ENCODE measurements around the gene ZBTB20.

Gene ZBTB20

DNA sequence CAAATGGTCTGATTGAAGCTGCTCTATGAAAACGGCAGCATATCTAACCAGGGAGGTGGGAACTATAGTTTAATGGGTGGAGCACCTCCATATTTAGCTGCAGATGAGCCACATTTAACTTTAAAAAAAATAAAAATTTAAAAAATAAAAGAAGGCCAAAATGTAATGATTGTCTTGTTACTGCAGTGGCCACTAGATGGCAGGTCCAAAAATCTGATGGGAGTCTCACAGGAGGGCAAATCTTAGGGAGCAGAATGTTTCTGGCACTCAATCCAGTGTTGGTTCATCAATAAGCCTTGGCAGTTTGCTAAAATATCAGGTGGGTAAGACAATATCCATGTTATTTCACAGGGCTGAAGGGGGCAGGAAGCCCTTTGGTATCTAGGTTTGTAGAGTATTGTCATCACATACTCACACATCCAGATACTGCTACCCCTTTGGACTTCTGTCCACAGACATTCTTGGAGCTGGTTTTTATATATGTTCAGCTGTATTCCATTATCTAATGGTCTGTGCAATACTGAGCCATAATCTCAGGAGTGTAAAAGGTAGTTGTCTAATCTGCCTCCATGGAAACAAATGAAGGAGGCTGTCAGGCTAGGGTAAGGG lies 619.9 kb downstream of the ZBTB20 start:
- no peak for DNase-seq (ENCODE audit: low read depth in 2 of 2)

DNA sequence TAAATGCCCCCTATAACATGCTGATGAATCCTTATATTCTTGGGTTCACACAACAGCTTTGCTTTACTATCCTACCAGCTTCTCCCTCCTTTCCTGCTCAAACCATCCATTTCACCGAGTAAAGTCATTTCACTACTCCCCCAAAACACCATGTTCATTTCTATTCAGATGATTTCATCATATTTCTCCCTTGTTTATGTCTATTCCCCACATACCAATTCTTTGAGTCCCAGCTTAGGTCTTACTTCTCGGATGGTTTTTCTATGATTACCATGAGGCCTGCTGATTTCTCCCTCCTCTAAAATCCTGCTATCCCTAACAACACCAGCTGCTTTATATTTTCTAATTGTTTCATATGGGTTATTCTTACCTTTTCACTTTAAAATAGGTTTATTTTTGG lies 621.8 kb downstream of the ZBTB20 start:
- DNase-seq (ENCODE audit: low read depth in 2 of 2) = no peak

DNA sequence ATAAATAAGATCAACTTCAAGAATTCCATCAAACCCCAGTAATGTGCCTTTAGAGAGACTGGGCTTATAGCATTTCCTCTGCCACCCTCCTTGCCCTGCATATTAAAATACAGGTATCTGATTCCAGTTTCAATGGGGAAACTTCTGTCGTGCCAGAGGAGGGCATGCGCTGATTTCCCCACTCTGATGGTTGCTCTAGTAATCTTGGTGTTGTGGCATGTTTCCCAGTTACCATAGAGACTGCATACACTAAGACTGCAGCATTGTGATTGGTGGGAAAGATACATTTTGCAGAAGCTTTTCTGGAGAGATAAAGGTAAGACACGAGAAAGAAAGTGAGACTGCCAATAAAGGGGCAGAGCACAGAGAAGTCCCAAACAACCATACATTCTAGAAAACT lies 627.7 kb downstream of the ZBTB20 start:
- DNase-seq (ENCODE audit: low read depth in 2 of 2) = no peak

DNA sequence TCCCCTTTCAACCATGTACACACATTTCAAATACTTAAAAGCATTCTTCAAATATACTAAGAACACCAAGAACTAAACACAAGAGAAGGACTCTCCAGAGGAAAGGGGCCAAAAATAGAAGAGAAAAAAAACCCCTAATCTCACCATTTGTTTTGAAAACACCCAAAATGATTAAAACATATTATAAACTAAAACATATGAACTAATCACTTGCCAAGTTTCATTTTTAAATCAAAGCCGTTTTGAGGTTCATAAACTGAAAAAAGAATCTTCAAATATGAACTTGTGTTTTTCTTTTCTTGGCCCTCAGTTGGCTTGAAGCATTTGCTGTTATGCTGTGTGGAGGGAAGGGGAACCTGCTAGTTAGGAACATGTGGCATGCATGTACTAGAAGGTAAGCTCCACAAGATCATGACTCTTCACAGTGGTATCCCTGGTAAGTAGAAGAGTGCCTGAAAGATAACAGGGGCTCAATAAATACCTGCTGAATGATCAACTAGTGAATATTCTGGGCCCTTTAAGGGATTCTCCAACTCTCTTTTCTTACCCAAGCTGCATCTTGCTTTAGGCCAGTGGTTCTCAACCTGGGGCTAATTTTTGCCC lies 628.8 kb downstream of the ZBTB20 start:
- no peak for DNase-seq (ENCODE audit: low read depth in 2 of 2)

DNA sequence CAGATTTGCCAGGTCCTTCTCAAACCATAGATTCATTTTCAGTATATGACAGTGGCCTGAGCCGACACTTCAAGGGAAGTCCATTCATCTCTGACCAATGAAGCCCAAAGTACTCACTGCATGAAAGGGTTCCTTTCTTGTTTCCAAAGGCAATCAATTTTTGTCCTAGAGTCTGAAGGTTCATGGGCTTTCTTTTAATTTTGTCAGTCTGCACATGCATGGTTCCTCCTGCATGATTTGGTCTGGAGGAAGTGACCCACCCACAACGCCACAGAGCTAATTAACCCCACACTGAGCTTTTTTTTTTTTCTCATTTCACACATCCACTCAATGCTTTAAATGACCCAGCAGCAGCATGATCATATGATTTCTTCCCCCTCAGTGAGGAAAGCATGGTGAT lies 636.9 kb downstream of the ZBTB20 start:
- no peak for DNase-seq (ENCODE audit: low read depth in 2 of 2)

DNA sequence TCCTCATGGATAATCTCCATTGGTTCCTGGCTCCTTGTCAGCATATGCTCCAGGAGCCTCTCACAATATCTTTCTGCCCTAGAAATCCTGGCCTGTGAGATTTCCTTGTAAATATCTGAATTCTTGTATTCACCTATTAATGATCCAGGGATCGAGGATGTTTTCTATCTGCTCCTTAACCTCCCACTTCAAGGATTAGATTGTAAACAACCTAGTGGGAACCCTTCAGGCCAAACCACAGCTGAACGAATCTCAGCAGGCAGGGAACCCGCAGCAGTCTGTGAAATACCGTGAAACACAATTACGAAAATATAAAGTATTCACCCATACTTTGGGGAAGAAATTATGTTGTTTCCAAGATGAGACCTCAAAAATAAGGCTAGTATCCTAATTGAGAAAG lies 637.3 kb downstream of the ZBTB20 start:
- DNase-seq (ENCODE audit: low read depth in 2 of 2) = no peak

DNA sequence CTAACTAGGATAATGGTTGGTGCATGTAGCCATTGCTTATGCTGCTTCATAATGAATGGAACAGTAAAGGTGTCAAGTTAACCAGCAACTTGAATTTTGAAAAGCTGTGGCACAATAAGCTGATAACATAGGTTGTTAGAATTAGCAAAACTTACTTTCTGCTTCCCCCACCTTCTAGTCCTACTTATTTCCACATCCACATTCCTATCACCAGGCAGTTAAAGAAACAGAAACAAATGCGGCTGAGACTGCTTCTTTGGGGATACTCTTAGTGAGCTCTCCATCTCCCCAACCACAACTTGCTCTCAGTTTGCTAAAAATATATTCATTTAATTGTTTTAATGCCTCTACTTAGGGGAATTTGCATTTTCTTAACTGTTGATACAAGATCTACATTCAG lies 638.1 kb downstream of the ZBTB20 start:
- no peak for DNase-seq (ENCODE audit: low read depth in 2 of 2)

DNA sequence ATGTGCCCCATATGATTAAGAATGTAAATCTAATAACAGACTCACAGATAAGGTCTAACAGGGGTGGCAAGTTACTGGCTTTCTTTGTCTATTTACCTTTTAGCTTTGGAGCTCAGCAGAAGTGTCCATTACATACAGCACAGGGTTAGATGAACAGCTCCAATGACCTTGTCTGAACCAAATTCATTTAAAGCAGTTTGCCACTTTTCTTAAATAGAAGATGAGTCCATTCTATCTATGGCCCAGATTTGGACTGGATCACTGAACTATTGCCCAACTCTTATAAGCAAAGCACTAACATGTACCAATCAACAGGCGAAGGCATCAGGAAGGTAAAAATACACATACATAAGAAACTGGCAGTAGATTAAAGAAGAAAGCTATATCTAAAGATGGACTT lies 638.9 kb downstream of the ZBTB20 start:
- no peak for DNase-seq (ENCODE audit: low read depth in 2 of 2)

DNA sequence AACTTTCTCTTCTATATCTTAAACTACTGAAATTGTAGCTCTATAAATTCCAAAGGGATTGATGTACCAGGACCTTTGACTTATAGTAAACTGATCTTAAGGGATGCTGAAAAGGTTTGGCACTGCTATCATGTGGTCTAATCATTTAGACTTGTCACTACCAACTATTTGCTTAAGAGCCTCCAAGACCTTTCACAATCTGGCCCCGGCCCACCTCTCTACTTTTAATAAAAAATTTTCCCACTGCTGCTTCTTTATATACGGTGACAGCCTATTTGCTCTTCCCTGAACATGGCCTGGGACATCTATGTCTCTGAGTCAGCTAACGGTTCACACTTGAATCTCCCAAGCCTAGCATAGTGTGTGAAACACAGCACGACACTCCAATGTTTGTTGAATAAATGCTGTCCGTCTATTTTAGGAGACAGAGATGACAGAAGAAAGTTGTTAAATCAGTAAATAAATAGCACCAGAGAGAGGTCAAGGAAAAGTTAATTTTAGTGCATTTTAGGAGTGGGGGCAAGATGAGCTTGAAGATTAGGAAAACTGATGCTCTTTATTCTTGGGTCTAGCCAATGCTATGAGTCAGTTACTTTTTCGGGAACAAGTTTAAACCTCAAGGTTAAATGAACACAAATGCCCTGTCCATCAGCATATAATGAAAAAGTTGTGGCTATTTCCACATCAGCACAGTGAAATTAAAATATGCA lies 640.3 kb downstream of the ZBTB20 start:
- DNase-seq (ENCODE audit: low read depth in 2 of 2) = no peak

DNA sequence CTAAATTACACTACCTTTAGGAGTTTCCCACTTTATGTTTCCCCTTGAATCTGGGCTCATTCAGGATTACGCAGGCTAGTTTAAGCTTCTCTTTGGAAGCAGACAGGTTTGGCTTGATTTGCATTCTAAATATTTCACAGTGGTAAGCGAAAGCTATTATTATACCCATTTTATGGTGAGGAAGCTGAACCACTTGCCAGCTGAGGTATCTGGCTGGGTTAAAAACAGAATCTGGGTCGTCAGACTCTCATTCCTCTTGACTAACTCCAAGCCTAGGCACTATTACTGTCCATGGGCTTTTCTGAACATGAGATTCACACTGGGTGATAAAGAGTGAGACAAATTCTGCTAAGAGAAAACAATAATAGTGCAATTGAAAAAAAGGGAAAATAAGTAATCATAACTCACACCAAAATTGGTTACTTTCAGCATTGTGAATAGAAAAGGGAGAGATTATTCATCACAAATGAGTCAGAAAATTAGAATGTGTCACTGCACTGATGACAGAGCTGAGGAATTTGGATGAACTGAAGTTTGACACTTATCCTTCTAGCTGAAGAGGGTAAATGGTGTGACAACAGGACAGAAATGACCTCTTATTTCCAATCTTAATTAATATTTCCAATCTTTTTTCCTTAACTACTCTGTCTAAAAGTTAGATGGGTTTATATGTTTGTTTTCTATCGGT lies 642.0 kb downstream of the ZBTB20 start:
- DNase-seq (ENCODE audit: low read depth in 2 of 2) = no peak

DNA sequence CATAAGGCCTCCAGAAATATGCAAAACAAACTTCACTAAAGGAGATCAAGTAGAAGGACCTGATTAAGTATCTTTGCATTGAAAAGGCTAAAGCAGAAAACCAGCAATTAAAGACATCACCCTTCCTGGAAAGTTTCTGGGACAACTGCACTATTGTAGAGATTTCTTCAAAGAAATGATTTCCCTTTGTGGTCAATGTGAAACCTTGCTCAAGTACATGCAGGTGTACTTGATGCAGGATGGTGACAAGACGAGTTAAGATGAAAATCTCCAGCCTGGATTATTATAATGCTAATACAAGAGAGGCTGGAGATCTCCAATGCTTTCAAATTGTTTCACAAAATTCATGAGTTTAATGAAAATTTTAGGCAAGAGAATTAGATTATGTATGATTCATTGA lies 644.9 kb downstream of the ZBTB20 start:
- no peak for DNase-seq (ENCODE audit: low read depth in 2 of 2)

DNA sequence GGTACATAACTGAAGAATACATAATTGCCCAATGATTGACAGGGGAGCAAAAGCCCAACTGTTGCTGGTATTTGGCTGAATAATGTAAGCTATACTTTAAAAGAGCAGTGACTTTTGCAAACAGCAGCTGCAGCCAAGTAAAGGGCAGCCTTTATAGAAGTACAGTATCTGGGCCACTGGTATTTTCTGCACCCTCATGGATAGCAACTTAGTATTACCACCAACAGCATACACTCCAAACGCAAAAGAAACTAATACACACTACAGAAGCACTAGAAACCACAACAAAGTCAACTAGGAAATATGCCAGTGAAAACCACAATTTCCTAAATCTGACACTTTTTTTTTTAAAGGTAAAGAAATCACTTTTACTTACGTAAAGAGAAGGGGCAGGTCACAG lies 647.1 kb downstream of the ZBTB20 start:
- DNase-seq (ENCODE audit: low read depth in 2 of 2) = no peak

DNA sequence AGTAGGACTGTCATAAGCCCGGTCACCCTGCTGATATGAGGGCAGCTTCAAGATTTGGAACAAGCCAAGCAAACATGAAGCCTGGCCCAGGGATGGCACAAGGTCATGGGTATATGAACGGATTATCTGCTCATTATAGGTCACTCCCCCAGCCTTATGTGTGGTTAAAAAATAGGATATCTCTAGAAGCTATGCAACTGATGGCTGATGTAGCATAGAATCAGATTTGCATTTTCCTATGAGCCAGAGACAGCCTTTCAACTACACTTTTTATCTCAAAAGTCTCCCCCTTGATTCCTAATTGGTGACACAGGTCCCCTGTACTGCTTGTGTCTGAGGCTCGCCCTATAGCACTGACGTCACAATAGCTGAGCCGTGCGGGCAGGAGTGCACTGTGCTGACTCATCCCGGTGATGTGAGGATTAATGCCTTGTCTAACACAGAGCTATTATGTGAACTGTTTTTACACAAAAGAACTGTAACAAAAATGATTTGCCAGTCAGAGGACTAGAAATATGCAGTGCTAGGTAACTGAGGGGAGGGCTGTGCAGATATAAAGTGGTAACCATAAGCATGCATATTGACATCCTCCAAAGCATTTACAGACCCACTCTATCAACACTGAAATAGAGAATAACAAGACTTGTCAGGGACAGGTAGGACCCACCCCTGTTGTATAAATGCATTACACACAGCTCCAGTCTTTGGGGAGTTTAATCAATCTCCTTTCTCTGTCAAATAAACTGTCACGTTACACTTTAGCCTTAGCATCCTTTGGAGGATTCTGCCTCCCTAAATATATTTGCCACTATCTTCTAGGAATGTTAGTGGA lies 648.3 kb downstream of the ZBTB20 start:
- DNase-seq (ENCODE audit: low read depth in 2 of 2) = no peak

DNA sequence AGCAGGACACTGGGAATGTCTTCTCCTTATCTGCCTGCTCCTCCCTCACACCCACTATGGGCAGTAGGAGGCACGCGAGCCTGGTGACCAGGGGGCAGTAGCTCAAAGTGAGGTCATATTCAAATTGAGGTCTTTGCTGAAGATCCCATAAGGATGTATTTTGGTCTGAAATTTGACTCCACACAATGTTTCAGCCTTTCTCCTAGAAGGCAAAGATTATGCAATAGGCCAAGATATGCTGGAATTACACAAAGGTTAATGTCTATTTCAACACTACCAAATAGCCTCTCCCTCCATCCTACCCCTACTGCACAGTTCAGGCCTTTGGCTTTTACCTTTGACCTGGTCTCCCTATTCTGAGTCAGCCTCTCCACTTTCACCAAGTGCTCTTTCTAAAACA lies 650.2 kb downstream of the ZBTB20 start:
- DNase-seq (ENCODE audit: low read depth in 2 of 2) = no peak

DNA sequence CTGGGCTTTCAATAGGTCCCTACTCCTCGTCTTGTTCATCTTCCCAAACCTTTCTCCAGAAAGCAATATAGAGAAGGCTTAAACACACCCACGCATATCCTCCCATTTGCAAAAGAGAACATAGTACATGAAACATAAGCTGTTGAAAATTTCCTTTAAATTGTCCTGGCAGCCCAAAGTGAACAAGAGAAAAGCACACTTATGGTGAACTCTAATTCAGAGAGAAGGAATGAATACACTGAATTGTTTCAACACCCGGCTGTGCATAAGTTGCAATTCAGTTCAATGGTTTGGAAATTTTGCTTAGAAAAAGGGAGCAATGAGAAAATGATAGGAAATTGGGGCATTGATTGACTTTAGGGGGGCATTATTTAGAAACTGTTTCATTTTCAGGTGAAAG lies 650.6 kb downstream of the ZBTB20 start:
- no peak for DNase-seq (ENCODE audit: low read depth in 2 of 2)

DNA sequence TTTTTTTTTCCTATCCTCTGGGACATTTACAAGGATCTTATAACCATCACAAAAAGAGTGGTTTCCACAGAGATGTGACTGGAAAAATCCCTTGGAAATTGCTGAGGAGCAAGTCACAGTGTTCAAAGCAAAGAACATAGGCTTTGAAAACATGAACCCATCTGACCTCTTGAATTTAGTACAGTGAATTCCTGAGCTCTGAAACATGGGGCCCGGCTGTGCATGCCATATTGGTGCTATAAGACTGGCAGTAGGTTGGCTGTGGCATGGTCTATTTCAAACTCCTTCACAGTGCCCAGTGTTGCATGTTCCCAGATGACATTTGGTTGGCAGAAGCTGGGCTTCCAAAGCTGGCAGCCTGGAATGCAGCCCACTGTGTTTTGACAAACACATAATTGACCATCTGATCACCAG lies 651.1 kb downstream of the ZBTB20 start:
- DNase-seq (ENCODE audit: low read depth in 2 of 2) = no peak

DNA sequence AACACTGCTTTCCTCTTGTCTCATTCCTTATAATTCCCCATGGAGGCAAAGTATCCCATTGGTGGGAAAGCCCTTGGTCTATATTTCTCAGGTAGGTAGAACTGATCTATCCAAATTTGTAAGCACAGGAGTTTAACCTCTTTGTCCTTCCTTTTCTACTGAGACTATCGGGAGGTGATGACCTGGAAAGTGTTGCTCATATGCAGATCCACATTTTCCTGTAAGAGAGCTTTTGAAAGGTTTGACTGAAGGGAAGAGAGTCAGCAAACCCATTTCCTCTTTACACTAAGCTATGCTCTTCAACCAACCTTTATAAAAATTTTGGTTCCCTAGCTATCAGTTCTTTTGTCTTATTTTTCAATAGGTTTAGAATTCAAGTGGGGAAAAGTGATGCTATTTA lies 652.6 kb downstream of the ZBTB20 start:
- DNase-seq (ENCODE audit: low read depth in 2 of 2) = no peak

DNA sequence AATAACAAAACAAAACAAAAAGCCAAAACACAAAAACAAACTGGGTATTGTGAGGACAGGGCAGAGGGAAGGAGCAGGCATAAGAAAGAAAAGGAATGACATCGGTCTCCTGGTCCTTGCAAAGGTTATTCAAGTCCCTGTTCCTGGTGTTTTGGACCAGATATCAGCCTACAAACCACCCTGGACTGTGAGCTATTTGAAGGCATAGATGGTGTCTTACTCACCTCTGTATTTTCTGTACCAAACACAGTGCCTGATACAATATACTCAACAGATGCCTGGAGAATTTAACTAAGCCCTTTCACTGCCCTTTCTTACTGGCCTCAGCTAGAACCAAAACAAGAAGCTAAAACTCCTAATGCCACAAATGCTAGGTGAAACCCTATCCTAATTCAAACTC lies 656.3 kb downstream of the ZBTB20 start:
- no peak for DNase-seq (ENCODE audit: low read depth in 2 of 2)

DNA sequence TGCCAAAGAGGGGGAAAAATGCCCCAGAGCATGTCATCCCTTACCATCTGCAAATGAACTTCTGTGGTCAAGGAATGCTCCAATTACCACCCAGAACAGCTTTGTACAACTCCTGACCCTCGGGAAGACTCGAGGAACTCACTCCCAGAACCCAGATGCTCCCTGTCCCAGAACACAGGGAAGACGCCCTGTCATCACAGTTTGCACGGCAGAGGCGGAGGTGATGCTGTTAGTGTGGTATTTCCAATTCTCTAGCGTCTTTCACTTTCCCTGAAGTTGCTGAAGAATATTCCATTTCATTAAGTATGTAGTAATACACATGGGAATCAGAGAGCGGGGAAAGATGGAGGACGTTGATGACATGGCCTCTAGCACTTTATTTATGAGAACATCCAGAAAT lies 659.6 kb downstream of the ZBTB20 start:
- no peak for DNase-seq (ENCODE audit: low read depth in 2 of 2)

DNA sequence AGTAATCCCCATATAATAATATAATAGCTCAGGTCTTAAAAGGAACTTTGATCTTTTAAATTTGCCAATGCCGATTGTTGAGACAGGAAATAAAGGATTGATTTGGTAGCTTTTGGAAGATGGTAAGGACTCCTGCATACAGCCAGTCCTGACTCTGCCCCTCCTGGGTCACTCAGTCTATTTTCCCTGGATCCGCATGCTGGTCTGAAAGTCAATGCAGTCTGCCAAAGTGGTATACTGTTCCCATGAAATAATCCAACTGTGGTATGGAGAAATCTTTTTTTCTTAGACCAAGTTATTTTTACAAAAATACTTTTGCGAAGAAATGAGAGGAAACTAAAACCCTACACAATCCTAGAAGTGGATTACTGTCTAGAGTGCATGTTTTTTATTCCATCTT lies 662.2 kb downstream of the ZBTB20 start:
- DNase-seq (ENCODE audit: low read depth in 2 of 2) = no peak

DNA sequence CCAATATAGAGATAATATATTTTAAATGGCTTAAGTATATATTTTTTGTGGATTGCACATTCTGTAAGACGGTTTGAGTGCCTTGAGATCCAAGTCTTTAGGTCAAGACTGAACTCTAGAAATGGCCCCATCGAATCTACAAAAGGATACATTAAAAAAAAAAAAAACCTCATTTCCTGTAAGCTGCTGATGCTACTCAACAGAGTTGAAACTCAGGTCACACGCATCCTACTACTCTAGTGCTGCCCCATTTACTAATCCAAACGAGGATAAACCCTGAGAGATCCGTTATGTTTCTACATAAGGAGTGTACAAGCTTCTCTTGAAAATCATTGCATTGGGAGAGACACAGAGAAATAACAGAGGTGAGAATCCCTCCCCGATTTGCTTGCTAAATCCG lies 666.0 kb downstream of the ZBTB20 start:
- no peak for DNase-seq (ENCODE audit: low read depth in 2 of 2)

DNA sequence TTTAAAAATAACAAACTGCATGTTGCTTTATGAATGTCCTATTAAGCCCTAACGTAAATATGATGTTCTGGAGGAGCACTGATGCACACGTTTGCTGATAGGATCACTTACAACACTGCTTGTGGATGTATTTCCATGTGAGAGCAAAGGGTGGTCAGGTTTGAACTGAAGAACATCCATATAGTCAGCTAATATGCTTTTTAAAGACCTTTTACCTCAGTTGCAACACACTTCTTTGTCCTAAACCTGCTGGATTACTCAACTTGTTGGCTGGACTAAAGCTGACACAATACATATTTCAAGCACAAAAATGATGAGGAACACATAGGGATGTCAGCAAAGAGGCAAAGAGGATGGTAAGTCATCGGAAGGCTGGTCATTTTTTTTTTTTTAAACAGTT lies 666.6 kb downstream of the ZBTB20 start:
- no peak for DNase-seq (ENCODE audit: low read depth in 2 of 2)
